HUES64 (cell line): ENCODE data around the gene FADS6.
A peak's percentile ranks its signal among the peaks of the same experiment; 100 is the strongest.

Experiments
- H3K27ac ChIP-seq: 2 replicates; pipeline ENCODE4 v1.7.0; 2013; ENCODE audit warnings: low read depth, low read length, inconsistent platforms
- H3K27me3 ChIP-seq: 2 replicates; pipeline ENCODE4 v1.6.1; 2013; ENCODE audit warnings: mild to moderate bottlenecking, low read length; ENCODE audit not compliant: insufficient read depth
- H3K36me3 ChIP-seq: 2 replicates; pipeline ENCODE4 v1.6.1; 2013; ENCODE audit warnings: mild to moderate bottlenecking, low read length; ENCODE audit not compliant: insufficient read depth
- H3K4me1 ChIP-seq: 2 replicates; pipeline ENCODE4 v1.6.1; 2013; ENCODE audit warnings: mild to moderate bottlenecking, low read length, moderate library complexity; ENCODE audit not compliant: insufficient read depth
- H3K4me3 ChIP-seq: 2 replicates; pipeline ENCODE4 v1.5.1; 2013; ENCODE audit warnings: mild to moderate bottlenecking, low read length, moderate library complexity
- H3K9ac ChIP-seq: 2 replicates; pipeline ENCODE4 v1.6.1; 2013; ENCODE audit warnings: mild to moderate bottlenecking, low read depth, low read length
- H3K9me3 ChIP-seq: 2 replicates; pipeline ENCODE4 v1.6.1; 2013; ENCODE audit warnings: low read depth, low read length; ENCODE audit not compliant: insufficient read depth
- WGBS: fragments of 150-250, 120-280 bp; methylation state at CpG from one replicate; pipeline ENCODE4 v1.1.7; 2013; ENCODE audit warnings: missing lambda C conversion rate; 5-methylcytosine and 5-hydroxymethylcytosine counted together

FADS6 gene

DNA sequence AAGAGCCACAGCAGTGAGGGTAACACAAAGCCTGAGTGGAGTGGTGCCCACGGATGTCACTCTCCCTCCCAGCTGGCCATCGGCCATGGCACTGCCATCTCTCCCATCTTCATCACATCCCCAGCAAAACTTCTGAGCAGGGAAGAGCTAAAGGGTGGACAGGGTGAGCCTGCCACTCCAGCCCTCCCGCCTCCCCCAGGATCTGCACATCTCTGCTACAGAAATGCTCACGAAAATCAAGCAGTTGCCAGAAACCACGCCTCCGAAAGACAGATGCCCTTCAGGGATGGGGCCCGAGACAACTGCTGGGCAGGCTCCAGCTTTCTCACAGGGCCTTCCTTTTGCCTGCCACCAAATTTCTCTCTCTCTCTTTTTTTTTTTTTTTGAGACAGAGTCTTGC, 37.3 kb downstream of the FADS6 start:
- Histone ChIP-seq H3K27ac (no peak overlapping the region), H3K36me3 (no peaks in the 10 kb centered on the region), H3K9me3 (no peaks in the 10 kb centered on the region), H3K27me3 (peaks cover 95% of the 10 kb centered on the region), H3K9ac (no peak overlapping the region), H3K4me1 (peaks cover 4% of the 10 kb centered on the region; the same call in 1 of the 2 replicates), H3K4me3 (no peak overlapping the region)
- 87% methylated on average over 7 of the region's 7 CpGs for WGBS

DNA sequence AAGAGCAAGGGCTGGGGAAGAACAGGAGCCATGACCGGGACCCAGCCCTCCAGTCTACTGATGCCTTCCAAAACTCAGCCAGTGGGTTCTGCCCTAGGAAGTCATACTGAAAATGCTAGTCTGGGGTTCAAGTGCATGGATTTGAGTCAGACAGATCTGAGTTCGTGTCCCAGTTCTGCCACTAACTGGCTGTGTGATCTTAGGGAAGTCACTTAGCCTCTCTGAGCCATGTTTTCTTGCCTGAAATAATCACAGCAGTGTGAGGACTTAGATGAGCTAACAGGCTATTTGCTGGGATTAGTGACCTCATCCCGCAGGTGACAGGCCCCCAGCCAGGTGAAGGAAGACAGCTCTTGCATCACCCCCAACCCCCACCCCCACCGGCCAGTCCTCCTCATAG, 38.1 kb downstream of the FADS6 start:
- peaks cover 95% of the 10 kb centered on the region for H3K27me3 ChIP-seq
- H3K36me3 ChIP-seq, result no peaks in the 10 kb centered on the region
- H3K27ac ChIP-seq, result no peak overlapping the region
- H3K9ac ChIP-seq, result no peak overlapping the region
- H3K4me1 ChIP-seq, result peaks cover 4% of the 10 kb centered on the region; the same call in 1 of the 2 replicates
- H3K4me3 ChIP-seq, result no peak overlapping the region
- no peaks in the 10 kb centered on the region for H3K9me3 ChIP-seq
- WGBS, result 86% methylated on average over 4 of the region's 4 CpGs

DNA sequence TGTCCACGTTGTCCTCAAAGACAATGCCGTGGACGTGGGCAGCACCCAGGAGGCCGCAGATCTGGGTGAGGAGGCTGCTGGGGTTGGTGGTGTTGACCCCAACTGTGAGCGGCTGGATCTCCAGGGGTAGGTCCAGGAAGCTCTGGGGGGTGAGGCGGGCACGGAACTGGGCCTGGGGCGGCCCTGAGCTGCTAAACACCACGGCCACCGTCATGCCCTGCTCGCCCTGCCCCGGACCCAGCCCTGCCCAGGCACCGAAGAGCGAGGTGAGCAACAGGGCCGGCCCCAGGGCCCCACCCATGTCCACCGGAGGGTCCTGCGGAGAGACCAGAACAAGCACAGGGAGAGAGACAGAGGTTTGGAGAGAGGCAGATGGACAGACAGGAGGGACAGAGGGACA, 38.6 kb downstream of the FADS6 start:
- Histone ChIP-seq H3K27ac (no peak overlapping the region), H3K27me3 (peaks cover 95% of the 10 kb centered on the region), H3K36me3 (no peaks in the 10 kb centered on the region), H3K4me3 (no peak overlapping the region), H3K9me3 (no peaks in the 10 kb centered on the region), H3K9ac (no peak overlapping the region), H3K4me1 (peaks cover 4% of the 10 kb centered on the region; the same call in 1 of the 2 replicates)
- 91% methylated on average over 17 of the region's 17 CpGs for WGBS

DNA sequence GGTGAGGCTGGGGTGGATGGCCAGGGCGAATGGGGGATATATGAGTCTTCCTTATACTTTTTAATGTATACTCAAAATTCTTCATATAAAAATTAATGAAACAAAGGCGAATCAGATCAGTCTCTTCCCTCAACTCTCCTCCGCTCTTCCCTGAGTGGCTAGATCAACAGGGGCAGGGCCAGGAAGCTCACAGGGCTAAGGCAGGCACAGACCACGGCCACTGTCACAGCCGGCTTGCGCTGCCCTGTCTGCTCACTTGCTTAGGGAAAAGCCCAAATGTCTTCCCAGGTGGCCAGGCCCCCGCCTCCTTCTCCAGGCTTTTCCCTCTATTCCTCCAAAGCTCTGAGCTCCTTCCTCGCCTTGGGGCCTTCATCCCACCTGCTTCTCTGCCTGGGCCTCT, 39.8 kb downstream of the FADS6 start:
- H3K9ac ChIP-seq, result no peak overlapping the region
- H3K4me1 ChIP-seq, result peaks cover 4% of the 10 kb centered on the region; the same call in 1 of the 2 replicates
- peaks cover 96% of the 10 kb centered on the region for H3K27me3 ChIP-seq
- no peaks in the 10 kb centered on the region for H3K9me3 ChIP-seq
- no peak overlapping the region for H3K27ac ChIP-seq
- H3K36me3 ChIP-seq, result no peaks in the 10 kb centered on the region
- no peak overlapping the region for H3K4me3 ChIP-seq
- WGBS, result 88% methylated on average over 7 of the region's 8 CpGs

DNA sequence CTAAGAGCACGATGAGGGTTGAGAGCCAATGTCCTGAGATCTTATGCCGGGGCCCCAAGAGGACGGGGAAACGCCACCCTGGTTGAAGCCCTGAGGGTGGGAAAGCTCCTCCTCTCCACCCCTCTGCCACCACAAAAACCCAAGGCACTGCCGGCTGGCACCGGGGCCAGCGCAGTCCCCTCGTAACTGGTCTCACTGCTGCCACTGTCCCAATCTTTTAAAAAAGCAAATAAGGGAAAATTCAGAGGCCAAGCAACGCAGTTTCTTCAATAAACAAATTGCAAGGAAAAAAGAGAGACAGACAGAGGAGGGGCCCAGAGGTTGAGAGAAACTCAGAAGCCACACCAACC, 40.4 kb downstream of the FADS6 start:
- H3K9me3 ChIP-seq, result no peaks in the 10 kb centered on the region
- 14% methylated on average over 9 of the region's 9 CpGs for WGBS
- peak overlapping the region; percentile 54 for H3K4me3 ChIP-seq
- no peaks in the 10 kb centered on the region for H3K36me3 ChIP-seq
- no peak overlapping the region for H3K9ac ChIP-seq
- no peak overlapping the region for H3K27ac ChIP-seq
- H3K4me1 ChIP-seq, result peaks cover 4% of the 10 kb centered on the region; the same call in 1 of the 2 replicates
- H3K27me3 ChIP-seq, result peaks cover 95% of the 10 kb centered on the region

DNA sequence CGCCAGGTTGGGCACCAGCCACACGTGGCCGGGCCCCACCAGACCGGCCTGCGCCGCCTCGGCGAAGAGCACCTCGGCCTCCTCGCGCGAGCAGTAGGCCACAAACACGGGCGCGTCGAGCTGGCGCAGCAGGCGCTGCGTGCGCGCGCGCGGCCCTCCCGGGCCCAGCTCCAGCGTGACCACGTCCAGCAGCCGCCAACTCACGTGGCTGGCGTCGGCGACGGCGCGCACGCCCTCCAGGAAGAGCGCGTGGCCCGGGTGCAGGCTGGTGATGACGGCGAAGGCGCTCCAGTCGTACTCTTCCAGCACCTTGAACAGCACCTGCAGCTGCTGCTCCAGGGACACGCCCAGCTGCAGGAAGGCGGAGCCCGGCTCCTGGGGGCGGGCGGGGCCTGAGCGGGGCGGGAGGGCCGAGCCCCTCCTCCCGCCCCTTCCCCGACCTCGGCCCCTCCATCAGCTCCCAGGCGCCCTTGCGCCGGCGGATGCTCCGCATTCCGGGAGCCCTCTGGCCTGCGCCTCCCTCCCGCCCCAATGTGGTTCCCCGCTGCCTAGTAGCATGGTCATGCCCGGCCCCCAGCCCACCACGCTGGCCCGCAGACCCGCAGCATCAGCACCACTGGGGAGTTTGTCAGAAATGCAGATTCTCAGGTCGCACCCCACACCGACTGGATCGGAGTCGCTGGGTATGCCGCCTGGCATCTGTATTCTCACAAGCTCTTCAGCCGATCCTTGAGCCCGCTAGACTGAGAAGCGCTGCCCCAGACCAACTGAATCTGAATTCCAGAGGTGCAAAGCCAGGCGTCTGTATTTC, 41.0 kb downstream of the FADS6 start:
- Histone ChIP-seq H3K27ac (no peak overlapping the region), H3K9me3 (no peaks in the 10 kb centered on the region), H3K36me3 (no peaks in the 10 kb centered on the region), H3K4me1 (peaks cover 4% of the 10 kb centered on the region; the same call in 1 of the 2 replicates), H3K4me3 (peak overlapping the region; percentile 54), H3K9ac (no peak overlapping the region), H3K27me3 (peaks cover 93% of the 10 kb centered on the region)
- WGBS, result 12% methylated on average over 76 of the region's 76 CpGs

DNA sequence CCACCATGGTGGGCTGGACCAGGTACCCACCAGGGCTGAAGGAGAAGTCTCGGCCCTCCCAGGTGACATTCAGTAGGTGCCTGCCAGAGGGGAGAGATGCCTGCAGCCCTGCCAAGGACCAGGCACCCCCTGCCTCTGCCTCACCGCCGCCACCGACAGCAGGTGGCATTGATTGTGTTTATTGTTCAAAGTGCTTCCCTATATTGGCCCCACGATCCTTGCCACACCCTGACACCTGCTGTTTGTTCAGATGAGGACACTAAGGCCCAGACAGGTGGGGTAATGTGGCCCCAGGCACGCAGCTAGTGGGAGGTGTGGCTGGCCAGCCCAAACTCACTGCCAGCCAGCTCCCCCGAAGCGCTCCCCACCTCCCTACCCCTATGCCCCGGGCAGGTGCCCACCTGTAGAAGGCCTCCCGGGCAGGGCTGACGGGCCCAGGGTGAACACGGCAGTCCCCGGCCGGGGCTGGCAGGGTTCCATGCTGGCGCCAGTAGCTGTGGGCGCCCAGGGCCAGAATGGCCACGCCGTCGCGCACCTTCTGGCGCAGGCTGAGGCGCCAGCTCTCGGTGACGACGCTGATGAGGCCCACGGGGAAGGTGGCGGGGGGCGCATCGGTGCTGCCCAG, 41.7 kb downstream of the FADS6 start:
- no peaks in the 10 kb centered on the region for H3K9me3 ChIP-seq
- H3K4me1 ChIP-seq, result peaks cover 4% of the 10 kb centered on the region; the same call in 1 of the 2 replicates
- H3K27me3 ChIP-seq, result peaks cover 87% of the 10 kb centered on the region
- no peaks in the 10 kb centered on the region for H3K36me3 ChIP-seq
- whole genome bisulfite sequencing, result 80% methylated on average over 29 of the region's 29 CpGs
- no peak overlapping the region for H3K9ac ChIP-seq
- H3K27ac ChIP-seq, result no peak overlapping the region
- H3K4me3 ChIP-seq, result peak overlapping the region; percentile 23; the same call in 1 of the 2 replicates

DNA sequence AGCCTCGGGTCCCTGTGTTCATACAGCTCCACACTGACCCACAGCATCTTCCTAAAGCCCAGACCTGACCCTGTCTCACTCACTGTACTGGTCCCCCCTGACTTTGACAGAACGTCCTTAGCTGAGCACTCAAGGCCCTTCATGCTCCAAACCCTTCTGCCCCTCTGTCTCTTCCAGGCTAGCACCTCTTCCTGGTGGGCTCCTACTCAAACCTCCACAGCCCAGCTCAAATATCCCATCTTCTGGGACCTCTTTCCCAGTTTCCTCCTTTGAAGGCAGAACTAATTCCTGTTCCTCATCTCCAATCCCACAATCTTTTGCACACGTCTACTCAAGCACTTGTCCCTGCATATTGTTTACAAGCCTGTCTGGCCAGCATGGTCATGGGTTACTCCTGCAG, 42.5 kb downstream of the FADS6 start:
- WGBS, result 68% methylated on average over 3 of the region's 3 CpGs
- Histone ChIP-seq H3K4me1 (peaks cover 4% of the 10 kb centered on the region; the same call in 1 of the 2 replicates), H3K27ac (no peak overlapping the region), H3K36me3 (no peaks in the 10 kb centered on the region), H3K4me3 (no peak overlapping the region), H3K9me3 (no peaks in the 10 kb centered on the region), H3K27me3 (peaks cover 89% of the 10 kb centered on the region), H3K9ac (no peak overlapping the region)

DNA sequence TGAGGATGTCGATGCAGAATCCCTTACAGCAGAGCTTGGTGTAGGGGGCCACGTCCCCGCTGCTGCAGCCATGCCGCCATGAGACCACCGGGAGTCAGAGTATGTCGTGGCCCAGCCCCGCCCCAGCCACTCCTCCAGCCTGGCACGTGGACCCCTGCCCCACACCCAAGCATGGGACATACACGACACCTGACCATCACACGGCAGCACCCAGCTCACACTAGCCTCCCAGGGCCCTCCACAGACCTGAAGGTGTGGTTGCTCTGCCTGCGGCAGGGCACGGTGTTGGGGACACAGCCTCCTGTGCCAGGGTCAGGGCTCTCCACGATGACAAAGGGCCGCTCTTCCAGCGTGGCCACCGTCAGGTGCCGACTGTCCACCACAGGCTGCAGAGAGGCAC, 43.1 kb downstream of the FADS6 start:
- 78% methylated on average over 17 of the region's 17 CpGs for WGBS
- Histone ChIP-seq H3K36me3 (no peaks in the 10 kb centered on the region), H3K27ac (no peak overlapping the region), H3K4me1 (peaks cover 4% of the 10 kb centered on the region; the same call in 1 of the 2 replicates), H3K4me3 (no peak overlapping the region), H3K27me3 (peaks cover 89% of the 10 kb centered on the region), H3K9me3 (no peaks in the 10 kb centered on the region), H3K9ac (no peak overlapping the region)

DNA sequence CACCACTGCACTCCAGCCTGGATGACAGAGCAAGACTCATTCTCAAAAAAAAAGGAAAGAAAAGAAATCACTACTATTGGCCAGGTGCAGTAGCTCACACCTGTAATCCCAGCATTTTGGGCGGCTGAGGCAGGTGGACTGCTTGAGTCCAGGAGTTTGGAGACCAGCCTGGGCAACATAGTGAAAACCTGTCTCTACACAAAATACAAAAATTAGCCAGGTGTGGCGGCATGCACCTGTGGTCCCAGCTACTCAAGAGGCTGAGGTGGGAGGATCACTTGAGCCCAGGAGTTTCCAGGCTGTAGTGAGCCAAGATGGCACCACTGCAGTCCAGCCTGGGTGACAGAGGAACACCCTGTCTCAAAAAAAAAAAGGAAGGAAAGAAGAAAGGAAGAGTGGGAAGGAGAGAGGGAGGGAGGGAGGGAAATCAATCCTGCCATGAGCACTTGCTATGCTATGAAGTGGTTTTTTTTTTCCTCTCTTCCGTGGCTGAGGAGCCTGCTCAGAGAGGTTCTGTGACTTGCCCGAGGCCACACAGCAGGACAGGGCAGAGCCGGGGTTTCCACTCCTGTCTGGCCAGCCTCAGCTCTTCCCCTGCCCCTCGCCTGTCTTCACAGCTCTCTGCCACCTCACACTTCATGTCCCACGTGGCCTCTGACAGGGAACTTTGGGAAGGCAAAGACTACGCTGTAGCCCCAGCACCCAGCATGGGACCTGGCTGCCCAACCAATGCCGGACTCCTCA, 44.6 kb downstream of the FADS6 start:
- Histone ChIP-seq H3K27me3 (peaks cover 86% of the 10 kb centered on the region), H3K9ac (no peak overlapping the region)
- WGBS, result 67% methylated on average over 9 of the region's 9 CpGs

DNA sequence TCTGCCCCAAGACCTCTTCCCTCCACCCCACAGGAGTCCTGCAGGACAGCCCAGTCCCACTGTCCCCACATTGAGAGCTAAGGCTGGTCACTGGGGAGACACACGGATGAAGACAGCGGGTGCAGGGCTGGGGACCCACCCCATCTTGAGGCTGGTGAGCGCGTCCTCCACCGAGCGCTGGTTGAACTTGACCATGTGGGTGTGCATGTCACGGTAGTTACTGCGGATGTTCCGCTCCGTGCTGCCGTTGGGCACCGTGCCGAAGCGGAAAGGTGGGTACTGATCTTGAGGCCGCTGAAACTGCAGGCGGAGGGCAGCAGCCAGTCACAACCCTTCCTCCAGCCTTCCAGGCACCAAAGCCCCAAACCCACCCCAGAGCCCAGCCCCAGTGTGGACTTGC, 46.8 kb downstream of the FADS6 start:
- no peak overlapping the region for H3K4me3 ChIP-seq
- no peaks in the 10 kb centered on the region for H3K36me3 ChIP-seq
- no peak overlapping the region for H3K27ac ChIP-seq
- H3K27me3 ChIP-seq, result peaks cover 87% of the 10 kb centered on the region
- no peaks in the 10 kb centered on the region for H3K9me3 ChIP-seq
- 95% methylated on average over 16 of the region's 16 CpGs for WGBS
- no peaks in the 10 kb centered on the region for H3K4me1 ChIP-seq
- no peak overlapping the region for H3K9ac ChIP-seq

More for the DNA sequence above, 44.6 kb downstream of the FADS6 start:
- no peaks in the 10 kb centered on the region for H3K36me3 ChIP-seq
- H3K4me1 ChIP-seq, result peaks cover 4% of the 10 kb centered on the region; the same call in 1 of the 2 replicates
- H3K9me3 ChIP-seq, result no peaks in the 10 kb centered on the region
- H3K4me3 ChIP-seq, result no peak overlapping the region
- no peak overlapping the region for H3K27ac ChIP-seq
